ENCODE results near the gene DYDC1.
"Not testable (repeated sequence)": the region's sequence is repeated elsewhere in the genome, so short reads cannot be mapped to it uniquely, and the experiment has no call there.

Gene DYDC1

DNA sequence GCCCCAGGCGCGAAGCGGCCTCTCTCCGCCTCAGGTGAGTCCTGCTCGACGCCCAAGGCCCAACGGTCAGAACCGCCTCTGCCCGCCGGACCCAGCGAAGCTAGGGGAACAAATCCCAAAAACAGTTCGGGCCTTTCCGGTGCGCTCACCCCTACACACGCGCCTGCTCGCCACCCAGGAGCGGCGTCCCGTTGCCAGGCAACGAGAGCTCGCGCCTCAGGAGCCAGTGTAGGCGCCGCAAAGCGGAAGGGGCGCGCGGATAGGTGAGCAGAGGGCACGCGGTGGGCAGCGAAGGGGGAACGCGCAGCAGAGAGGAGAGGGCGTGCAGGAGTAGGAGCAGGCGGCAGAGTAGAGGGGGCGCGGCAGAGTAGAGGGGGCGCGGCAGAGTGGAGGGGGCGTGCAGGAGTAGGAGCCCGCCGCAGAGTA is at the start of gene DYDC1, which contains the start of gene DYDC2:
Gene DYDC1, minus strand, starts transcription at position 193 of the 426 bp plus-strand sequence. CDS start 4,154 bp downstream, outside the sequence.
Gene DYDC2, plus strand, starts transcription at position 219 of the 426 bp plus-strand sequence. CDS start 5,663 bp downstream, outside the sequence.
- peak; percentile 56 for DNase-seq

DNA sequence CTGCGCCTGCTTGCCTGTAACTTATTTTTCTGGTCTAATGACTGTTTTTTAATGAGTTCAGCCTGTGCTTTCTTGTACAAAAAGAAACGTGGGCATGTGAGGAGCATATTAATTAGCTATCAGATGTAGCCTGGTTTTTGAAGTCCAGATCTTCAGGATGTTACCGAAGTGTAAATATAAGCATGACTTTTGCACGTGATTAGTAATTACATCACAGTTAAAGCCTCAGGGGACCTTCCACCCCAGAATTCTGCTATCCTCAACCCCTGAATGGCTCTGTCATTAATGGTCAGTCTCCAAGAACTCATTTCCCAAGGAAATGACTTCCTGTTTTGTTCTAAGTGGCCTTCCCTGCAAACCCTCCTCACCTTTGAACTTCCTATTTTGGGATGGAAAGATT is 49.6 kb upstream of the DYDC1 start:
- DNase-seq, result no peak

DNA sequence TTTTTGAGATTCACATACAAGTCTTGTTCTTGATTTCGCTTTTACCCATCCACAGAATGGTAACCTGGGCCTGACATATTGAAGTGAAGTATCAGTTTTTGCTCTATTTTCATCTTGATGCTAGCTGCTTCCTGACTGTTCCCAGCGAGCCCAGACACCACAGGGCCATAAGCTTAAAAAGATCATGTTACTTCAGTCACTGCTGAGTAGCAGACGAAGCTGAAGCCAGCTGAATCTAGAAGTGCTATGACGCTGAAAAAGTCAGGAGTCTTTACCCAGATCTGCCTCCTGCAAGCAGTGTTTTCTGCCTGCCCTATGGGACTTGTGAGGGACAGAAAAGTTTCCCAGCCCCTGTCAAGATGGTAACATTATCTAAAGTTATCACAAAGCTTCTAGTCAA is 49.1 kb upstream of the DYDC1 start:
- DNase-seq, result no peak

DNA sequence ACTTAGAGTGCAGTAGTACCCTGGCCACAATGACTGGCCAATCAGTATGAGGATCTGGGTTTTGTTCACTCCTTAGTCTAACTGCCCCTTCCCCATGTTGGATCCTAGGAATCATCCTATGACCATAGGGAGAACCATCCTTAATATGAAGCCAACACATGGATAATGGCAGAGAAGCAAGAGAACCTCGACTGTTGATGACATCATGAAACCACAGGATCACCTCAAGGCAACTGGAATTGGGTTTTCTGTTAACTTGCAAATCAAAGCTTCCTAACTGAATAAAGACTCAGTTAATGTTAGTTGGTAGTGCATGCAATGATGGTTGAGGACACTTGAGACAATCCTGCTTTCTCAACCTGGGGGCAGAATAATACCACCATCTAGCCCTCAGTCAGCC is 48.5 kb upstream of the DYDC1 start:
- no peak for DNase-seq

DNA sequence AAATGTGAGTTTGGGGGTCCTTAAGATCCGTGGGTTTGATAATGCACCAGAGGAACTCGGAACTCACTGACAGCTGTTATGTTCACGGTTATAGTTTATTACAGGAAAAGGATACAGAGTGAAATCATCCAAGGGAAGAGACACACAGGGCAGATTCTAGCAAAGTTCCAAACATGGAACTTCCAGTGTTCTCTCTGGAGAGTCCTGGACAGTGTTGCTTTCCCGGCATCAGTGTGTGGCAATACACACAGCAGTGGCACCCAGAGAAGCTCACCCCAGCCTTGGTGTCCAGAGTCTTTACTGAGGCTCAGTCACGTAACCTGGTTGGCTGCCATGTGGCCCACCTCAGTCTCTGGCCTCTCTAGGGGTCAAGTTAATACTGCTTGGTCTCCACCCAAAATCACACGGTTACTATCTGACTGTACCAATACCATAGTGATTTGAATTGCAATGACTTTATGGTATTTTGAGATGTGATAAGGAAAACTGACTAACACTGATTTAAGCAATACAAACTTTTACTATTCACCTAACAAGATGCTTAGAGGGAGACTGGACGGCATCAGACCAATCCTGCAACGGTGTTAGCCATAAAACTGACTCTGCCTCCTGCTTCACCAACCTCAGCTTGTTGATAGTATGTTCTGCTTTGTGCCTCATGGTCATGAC is 43.7 kb upstream of the DYDC1 start:
- DNase-seq, result no peak

DNA sequence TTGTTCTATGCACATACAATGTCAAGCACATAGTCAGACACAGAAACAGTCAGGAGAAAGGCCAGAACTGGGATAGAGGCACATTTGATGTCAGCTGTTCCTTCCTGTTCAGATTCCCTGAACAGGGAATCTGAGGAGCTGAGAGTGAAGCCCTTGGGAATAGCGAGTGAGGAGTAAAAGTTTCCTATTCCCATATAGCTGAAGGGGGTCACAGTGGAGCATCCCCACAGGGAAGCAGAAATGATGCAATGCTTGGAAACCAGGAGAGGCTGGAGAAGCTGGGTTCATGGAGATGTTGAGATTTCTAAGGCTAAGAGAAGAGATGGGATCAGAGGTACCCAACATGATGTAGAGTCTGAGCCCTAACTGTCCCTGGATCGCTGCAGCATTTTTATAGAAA is 40.5 kb upstream of the DYDC1 start:
- DNase-seq, result no peak

DNA sequence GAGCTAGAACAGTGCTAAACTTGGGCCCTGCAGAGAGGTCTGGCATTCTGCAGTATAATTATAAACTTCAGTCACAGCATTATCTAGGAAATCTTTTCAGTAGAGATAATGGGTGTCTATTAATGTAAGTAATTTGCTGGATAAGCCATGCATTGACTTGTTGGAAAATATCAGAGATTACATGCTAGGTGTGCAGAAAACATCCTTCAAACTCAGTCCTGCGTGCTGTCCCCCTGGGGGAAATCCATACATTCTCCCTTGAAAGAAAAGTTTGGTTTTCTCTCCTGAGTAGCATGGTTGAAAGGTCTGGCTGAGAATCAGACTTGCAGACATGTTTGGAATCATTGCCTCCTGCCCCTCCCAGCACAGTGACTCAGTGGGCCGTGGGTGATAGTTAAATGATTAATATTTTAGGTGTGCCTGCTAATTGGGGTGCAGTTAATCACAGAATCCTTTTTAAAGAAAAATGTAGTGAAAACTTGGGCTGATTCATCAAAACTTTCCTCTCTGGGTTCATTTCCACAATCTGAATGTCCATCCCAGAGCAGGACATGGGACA is 37.9 kb upstream of the DYDC1 start:
- no peak for DNase-seq

DNA sequence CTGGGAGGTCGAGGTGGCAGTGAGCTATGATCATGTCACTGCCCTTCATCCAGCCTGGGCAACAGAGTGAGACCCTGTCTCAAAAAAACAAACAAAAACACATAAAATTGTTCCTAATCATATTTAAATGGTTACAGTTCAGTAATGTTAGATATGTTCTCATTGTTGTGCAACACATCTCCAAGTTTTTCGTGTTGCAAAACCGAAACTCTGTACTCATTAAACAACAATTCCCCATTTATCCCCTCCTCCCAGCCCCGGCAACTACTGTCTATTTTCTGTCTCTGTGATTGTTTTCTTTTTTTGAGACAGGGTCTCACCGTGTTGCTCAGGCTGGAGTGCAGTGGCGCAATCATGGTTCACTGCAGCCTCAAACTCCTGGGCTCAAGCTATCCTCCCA is 35.7 kb upstream of the DYDC1 start:
- no peak for DNase-seq

DNA sequence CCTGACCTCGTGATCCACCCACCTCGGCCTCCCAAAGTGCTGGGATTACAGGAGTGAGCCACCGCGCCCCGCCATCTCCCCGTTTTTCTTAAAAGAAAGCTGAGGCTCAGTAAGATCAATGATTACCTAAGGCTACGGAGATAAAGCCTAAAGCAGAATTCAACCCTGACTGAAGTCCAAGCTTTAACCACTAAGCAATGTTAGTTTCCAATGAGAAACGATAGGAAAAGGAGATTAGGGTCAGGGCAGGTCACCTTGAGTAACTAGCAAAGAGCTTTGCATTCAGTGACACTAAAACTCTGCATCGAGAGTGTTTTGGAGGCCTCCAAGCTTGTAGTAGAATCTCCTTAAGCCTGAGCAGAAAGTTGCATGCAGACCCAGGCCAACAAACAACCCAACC is 34.2 kb upstream of the DYDC1 start:
- DNase-seq, result no peak

DNA sequence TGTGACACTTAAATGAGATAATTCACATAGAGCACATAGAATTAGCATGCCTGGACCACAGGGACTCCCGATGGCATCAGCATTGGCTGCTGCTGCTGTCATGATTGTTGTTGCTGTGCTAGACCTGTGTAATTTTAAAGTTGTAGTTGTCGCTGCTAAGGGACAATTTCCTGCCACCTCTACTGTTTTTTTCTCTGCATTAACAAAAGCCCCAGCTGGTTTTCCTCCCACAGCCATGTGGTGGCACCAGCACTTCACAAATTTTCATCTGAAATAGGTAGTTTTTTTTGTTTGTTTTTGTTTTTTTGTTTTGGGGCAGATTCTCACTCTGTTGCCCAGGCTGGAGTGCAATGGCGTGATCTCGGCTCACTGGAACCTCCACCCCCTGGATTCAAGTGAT is 26.4 kb upstream of the DYDC1 start:
- DNase-seq, result peak; percentile 30

DNA sequence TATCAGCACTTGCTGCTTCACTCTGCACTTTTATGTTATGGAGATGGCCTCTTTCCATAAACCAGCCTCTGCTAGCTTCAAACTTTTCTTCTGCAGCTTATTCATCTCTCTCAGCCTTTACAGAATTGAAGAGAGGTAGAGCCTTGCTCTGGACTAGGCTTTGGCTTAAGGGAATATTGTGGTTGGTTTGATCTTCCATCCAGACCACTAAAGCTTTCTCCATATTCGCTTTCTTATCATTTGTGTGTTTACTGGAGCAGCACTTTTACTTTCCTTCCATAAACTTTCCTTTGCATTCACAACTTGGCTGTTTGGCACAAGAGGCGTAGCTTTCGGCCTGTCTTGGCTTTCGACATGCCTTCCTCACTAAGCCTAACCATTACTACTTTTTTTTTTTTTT is 23.6 kb upstream of the DYDC1 start:
- DNase-seq, result no peak

DNA sequence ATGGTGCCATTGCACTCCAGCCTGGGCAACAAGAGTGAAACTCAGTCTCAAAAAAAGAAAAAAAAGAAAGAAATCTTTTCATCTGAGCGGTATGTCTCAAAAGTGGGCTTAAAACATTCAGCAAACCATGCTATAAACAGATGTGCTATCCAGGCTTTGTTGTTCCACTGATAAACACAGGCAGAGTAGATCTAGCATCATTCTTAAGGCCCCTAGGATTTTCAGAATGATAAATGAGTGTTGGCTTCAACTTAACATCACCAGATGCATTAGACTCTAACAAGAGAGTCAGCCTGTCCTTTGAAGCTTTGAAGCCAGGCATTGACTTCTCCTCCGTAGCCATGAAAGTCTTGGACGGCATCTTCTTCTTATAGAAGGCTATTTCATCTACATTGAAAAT is 23.1 kb upstream of the DYDC1 start:
- no peak for DNase-seq

DNA sequence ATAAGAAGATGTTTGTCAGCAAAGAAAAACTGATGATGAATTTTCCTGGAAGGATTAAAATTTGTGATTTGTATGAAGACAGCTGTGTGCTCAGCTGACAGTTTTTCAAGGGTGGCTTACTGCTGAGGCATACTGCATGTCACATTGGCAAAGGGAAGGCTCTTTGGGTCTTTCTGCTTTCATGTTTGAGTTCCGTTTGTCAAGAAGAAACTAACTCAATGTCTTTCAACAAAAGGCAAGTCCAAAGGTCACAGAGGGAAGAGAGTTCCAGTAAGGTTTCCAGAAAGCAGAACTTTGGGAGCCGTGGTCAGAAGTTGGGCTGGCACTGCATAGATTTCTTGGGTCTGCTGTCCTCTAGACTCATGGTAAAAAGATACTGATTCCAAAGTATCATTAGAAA is 16.9 kb upstream of the DYDC1 start:
- no peak for DNase-seq

DNA sequence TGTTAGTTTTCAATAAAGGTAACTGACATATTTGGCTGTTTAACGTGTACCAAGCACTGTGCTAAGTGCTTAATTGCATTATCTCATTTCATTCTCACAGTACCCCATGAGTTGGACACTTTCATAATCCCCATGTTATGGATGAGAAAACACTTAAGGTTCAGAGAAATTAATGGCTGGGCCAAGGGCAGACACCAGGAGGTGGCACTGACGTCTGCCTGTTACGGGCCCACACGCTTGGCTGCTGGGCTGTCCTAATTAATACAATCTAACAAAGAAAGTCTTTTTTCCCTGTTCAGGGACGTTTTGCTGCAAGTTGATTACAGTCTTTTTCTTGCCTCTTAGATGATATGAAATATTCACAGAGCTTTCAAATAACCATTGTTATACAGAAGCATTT is 16.1 kb upstream of the DYDC1 start:
- no peak for DNase-seq

DNA sequence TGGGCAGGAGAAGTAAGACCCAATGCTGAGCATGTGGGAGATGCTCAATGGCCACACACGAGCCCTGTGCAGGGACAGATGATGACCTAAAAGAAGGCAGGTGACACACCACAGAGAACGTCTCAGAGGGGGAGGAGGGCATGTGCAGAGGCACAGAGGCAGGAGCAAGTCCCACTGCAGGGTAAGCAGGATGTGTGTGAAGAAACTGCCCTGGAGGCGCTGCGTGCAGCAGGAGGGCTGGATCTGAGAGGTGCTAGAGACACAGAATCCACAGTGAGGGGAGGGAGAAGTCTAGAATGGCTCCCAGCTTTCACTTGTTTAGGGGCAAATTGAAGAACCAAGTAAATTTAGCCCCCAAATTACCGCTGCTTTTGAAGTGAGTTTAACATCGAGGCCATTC is 14.9 kb upstream of the DYDC1 start:
- no peak for DNase-seq

DNA sequence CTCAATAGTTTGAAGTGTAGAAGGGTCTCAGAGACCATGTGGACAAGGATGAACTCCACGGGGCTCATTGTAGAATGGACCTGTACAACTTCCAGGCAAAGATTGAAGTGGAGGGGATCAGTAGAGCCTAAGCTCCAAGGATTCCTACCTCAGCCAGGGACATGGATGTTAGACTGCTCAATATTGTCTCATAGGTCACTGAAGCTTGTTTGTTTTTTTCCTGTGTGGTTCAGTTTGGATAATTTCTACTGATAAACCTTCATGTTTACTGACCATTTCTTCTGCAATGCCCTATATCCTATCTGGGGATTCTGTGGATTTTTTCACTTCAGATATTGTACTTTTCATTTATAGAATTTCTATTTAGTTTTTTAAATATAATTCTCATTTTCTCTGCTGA is 9.0 kb upstream of the DYDC1 start:
- DNase-seq, result no peak

DNA sequence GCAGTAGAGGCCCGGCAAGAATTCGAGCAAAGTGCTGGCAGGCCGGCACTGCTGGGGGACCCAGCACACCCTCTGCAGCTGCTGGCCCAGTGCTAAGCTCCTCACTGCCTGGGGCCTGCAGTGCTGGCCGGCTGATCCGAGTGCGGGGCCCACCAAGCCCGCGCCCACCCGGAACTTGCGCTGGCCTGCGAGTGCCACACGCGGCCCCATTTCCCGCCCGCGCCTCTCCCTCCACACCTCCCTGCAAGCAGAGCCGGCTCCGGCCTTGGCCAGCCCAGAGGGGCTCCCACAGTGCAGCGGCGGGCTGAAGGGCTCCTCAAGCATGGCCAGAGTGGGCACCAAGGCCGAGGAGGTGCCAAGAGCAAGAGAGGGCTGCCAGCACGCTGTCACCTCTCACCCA is 3.1 kb upstream of the DYDC1 start:
- no peak for DNase-seq

DNA sequence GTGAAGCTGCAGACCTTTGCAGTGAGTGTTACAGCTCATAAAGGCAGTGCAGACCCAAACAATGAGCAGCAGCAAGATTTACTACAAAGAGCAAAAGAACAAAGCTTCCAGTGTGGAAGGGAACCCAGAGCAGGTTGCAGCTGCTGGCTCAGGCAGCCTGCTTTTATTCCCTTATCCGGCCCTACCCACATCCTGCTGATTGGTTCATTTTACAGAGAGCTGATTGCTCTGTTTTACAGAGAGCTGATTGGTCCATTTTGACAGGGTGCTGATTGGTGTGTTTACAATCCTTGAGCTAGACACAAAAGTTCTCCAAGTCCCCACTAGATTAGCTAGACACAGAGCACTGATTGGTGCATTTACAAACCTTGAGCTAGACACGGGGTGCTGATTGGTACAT is 2.4 kb upstream of the DYDC1 start:
- DNase-seq, result not testable (repeated sequence)

DNA sequence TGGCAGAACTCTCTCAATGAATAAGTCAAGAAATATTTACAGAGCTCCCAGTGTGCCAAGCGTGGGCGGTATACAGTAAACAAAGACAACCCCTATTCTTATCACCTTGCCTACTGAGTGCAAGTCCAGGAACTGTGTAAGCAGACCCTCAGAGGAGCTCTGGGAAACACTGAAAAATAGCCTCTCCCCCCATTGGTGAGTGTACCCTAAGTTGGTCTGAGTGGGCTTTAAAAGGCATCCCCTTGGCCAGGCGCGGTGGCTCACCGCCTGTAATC is 1.2 kb upstream of the DYDC1 start:
- DNase-seq, result no peak

DNA sequence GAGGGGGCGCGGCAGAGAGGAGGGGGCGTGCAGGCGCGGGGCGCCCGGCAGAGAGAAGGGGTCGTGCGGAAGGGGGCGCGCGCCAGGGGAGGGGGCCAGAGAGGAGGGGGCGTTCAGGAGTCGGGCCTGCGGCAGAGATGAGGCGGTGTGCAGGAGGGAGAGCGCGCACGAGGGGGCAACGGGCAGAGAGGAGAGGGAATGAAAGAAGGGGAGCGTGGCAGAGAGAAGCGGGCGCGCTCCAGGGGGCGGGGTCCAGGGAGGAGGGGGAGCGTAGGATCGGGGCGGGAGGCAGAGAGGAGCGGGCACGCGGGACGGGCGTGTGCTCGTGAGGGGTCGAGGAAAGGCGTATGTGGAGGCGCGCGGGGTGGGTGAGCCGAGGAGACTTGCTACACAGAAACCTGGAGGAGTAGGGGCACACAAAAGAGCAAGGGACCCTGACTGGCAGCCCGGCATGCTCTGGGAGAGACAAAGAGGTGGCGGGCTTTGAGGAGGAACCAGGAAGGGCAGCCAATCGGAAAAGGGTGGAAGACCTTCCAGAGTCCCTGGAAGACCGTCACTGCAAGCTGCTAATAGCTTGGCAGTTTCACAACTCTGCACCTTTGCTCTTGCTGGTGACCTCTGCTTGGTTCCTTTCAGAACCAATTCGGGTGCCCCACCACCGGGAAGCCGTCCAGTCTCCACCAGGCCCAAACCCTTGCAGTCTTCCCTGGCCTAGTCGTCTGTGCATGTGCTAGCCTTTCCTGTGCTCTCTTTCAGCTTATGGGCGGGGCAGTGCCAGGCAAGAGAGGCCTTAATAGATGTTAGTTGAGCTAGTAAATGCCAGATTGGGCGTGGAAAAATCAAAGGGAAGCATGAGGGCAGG is 665 bp upstream of the DYDC1 start:
- no peak for DNase-seq

DNA sequence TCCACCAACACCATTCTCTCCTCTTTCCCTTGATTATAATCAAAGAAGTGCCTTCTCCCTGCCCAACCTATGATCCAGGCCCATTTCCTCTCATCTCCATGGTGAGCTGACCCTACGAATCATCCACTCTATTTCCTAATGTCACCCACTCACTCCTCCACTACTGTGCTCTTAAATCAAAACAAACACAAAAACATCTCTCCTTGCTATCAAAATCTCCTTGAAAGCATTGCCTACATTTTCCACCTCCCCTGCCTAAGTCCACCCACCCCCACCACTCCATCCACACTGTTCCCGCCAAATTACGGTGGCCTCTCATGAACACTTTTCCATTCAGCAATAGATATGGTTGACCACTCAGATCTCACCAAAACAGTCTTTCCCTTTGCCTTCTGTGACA is 5.3 kb downstream of the DYDC1 start:
- no peak for DNase-seq

DNA sequence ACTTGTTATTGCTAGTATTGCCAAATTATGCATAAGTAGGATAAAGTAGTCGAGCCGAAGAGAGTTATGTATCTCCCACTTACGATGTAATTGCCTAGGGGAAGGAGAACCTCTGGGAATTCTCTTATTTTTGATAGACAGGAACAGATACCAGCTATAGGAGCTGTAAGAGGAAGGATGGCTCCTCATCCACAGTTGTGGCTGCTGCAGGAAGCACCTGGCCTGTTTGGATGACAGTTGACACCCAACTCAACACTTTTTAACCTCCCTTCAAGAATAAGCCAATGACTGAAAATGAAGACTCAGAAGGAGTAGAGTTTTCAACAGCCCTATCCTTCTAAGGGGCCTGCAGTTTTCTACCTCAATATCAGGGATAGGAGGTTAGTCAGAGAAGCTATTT is 6.3 kb downstream of the DYDC1 start:
- DNase-seq, result no peak

DNA sequence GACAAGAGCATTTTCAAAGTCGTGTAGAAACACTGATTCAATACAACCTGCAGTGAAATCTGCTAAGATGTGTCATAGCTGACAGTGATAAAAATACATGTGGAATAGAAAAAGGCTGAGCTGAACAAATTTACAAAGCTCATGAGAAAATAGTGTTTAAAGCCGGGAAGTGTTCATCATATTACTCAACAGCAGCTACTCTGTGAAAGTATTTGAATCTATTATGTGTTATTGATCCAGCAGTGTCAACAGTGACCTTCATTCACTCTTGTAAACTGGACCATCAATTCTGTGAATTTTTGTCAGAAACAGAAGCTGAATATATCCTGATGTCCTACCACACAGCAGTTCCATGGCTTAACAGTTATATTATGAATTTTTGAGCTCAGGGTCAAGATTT is 11.6 kb downstream of the DYDC1 start:
- DNase-seq, result no peak

DNA sequence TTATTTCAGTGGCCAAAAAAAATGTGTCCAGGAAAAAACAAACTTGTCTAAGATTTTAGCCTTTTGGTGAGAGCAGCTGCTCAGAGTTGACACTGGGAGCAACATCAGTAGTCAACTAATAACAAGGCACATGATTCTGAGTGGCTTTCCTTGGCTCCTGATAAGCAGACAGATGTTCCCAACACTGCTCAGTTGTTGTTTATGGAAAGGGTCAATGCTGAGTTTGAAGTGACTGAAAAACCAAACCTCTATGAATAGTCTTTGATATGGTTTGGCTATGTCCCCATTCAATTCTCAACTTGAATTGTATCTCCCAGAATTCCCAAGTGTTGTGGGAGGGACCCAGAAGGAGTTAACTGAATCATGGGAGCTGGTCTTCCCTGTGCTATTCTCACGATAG is 12.3 kb downstream of the DYDC1 start:
- no peak for DNase-seq

Measured in stimulated activated CD8-positive, alpha-beta memory T cell treated with anti-CD3 and anti-CD28 coated beads, Interleukin-4, amount 100 ng/mL, for 48 hours (primary cell).